ENCODE results near the gene GRID1.

The GRID1 gene

GRCh38 chr10:86233131-86233530 is 133.5 kb downstream of the GRID1 start:
- Histone ChIP-seq H4K20me1 (ENCODE audit: insufficient read depth, low read length) (no peaks in the 10 kb centered on the region), H2AFZ (ENCODE audit: low read length) (no peak overlapping the region), H3K27me3 (ENCODE audit: insufficient read depth, low read length) (no peaks in the 10 kb centered on the region), H3K4me3 (ENCODE audit: low read depth, low read length, poor library complexity, severe bottlenecking) (no peak overlapping the region), H3K36me3 (ENCODE audit: insufficient read depth, low read length) (no peaks in the 10 kb centered on the region), H3K4me1 (ENCODE audit: insufficient read depth, low read length, severe bottlenecking) (no peaks in the 10 kb centered on the region), H3K9ac (ENCODE audit: low read length) (no peak overlapping the region), H3K9me3 (ENCODE audit: low read length) (no peaks in the 10 kb centered on the region), H3K79me2 (ENCODE audit: insufficient read depth, low read length) (no peaks in the 10 kb centered on the region), H3K4me2 (ENCODE audit: low read length) (no peak overlapping the region), H3F3A (ENCODE audit: insufficient read depth, low read length) (no peaks in the 10 kb centered on the region), H3K9me2 (ENCODE audit: low read depth, low read length) (no peaks in the 10 kb centered on the region), H3K27ac (ENCODE audit: low read depth, low read length, poor library complexity, severe bottlenecking) (no peak overlapping the region)
- TF ChIP-seq EZH2 (IDR thresholded peaks at IDR 0.05; ENCODE audit: borderline replicate concordance, low read length): no peak
- TF ChIP-seq, protein P1, sequence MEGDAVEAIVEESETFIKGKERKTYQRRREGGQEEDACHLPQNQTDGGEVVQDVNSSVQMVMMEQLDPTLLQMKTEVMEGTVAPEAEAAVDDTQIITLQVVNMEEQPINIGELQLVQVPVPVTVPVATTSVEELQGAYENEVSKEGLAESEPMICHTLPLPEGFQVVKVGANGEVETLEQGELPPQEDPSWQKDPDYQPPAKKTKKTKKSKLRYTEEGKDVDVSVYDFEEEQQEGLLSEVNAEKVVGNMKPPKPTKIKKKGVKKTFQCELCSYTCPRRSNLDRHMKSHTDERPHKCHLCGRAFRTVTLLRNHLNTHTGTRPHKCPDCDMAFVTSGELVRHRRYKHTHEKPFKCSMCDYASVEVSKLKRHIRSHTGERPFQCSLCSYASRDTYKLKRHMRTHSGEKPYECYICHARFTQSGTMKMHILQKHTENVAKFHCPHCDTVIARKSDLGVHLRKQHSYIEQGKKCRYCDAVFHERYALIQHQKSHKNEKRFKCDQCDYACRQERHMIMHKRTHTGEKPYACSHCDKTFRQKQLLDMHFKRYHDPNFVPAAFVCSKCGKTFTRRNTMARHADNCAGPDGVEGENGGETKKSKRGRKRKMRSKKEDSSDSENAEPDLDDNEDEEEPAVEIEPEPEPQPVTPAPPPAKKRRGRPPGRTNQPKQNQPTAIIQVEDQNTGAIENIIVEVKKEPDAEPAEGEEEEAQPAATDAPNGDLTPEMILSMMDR (IDR thresholded peaks at IDR 0.05; ENCODE audit: low read length): no peak

GRCh38 chr10:86232644-86233043 is 134.0 kb downstream of the GRID1 start:
- Histone ChIP-seq H4K20me1 (ENCODE audit: insufficient read depth, low read length) (no peaks in the 10 kb centered on the region), H3K4me1 (ENCODE audit: insufficient read depth, low read length, severe bottlenecking) (no peaks in the 10 kb centered on the region), H2AFZ (ENCODE audit: low read length) (no peak overlapping the region), H3K9me2 (ENCODE audit: low read depth, low read length) (no peaks in the 10 kb centered on the region), H3K9ac (ENCODE audit: low read length) (no peak overlapping the region), H3K4me3 (ENCODE audit: low read depth, low read length, poor library complexity, severe bottlenecking) (no peak overlapping the region), H3K9me3 (ENCODE audit: low read length) (no peaks in the 10 kb centered on the region), H3K27me3 (ENCODE audit: insufficient read depth, low read length) (no peaks in the 10 kb centered on the region), H3K27ac (ENCODE audit: low read depth, low read length, poor library complexity, severe bottlenecking) (no peak overlapping the region), H3K79me2 (ENCODE audit: insufficient read depth, low read length) (no peaks in the 10 kb centered on the region), H3K4me2 (ENCODE audit: low read length) (no peak overlapping the region), H3K36me3 (ENCODE audit: insufficient read depth, low read length) (no peaks in the 10 kb centered on the region), H3F3A (ENCODE audit: insufficient read depth, low read length) (no peaks in the 10 kb centered on the region)
- TF ChIP-seq, protein P1 (IDR thresholded peaks at IDR 0.05; ENCODE audit: low read length): no peak
- TF ChIP-seq EZH2 (IDR thresholded peaks at IDR 0.05; ENCODE audit: borderline replicate concordance, low read length): no peak

DNA sequence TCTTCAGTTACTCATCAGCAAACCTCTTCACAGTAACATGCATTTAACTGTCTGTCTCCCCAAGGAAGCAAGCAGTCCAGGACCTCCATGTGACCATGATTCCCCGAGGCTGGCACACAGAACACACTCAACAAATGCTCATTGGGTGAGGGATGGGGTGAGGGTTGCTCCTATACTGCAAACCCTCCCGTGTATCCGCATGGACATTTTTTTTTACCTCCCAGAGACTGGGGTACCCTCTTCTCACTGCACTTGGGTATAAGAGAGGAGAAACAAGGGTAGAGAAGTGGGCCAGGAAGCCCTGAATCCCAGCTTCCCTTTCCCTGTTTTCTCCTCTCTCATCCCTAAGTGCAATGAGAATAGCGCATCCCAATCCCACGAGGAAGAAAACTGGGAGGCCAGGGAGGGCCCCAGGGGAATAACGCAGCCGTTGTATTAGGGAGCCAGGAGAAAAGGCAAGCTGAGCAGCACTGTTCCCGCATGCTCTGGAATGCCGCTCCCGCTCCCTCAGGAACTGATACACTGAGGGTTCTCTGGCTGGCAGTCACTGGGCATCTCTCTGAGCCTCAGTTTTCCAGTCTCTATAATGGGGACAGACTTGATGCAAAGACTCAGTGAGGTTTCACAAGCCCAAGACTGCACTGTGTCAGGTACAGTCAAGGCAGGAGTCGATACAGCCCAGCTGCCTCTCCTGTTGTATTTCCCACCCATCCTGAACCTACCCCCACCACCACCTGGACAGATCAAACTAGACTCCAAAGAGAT is 134.6 kb downstream of the GRID1 start:
- Histone ChIP-seq H4K20me1 (ENCODE audit: insufficient read depth, low read length) (no peaks in the 10 kb centered on the region), H3F3A (ENCODE audit: insufficient read depth, low read length) (no peaks in the 10 kb centered on the region), H2AFZ (ENCODE audit: low read length) (no peak overlapping the region), H3K4me2 (ENCODE audit: low read length) (no peak overlapping the region), H3K9me2 (ENCODE audit: low read depth, low read length) (no peaks in the 10 kb centered on the region), H3K27me3 (ENCODE audit: insufficient read depth, low read length) (no peaks in the 10 kb centered on the region), H3K36me3 (ENCODE audit: insufficient read depth, low read length) (no peaks in the 10 kb centered on the region), H3K9me3 (ENCODE audit: low read length) (no peaks in the 10 kb centered on the region), H3K27ac (ENCODE audit: low read depth, low read length, poor library complexity, severe bottlenecking) (no peak overlapping the region), H3K4me3 (ENCODE audit: low read depth, low read length, poor library complexity, severe bottlenecking) (no peak overlapping the region), H3K79me2 (ENCODE audit: insufficient read depth, low read length) (no peaks in the 10 kb centered on the region), H3K9ac (ENCODE audit: low read length) (no peak overlapping the region), H3K4me1 (ENCODE audit: insufficient read depth, low read length, severe bottlenecking) (no peaks in the 10 kb centered on the region)
- TF ChIP-seq EZH2 (IDR thresholded peaks at IDR 0.05; ENCODE audit: borderline replicate concordance, low read length): no peak
- TF ChIP-seq, protein P1 (IDR thresholded peaks at IDR 0.05; ENCODE audit: low read length): no peak
